ENCODE measurements around the gene SLC6A11. TPM values are rescaled to one million over a fixed set of nuclear protein-coding genes. Genes with fewer than 3 reads are reported as not detected.

The SLC6A11 gene
- total and polyA plus RNA-seq, 2 of the 8 experiments (the other 6 are each of a cell fraction or from before 2014, with no cell fraction given) = 0.78 to 1.5 TPM

DNA sequence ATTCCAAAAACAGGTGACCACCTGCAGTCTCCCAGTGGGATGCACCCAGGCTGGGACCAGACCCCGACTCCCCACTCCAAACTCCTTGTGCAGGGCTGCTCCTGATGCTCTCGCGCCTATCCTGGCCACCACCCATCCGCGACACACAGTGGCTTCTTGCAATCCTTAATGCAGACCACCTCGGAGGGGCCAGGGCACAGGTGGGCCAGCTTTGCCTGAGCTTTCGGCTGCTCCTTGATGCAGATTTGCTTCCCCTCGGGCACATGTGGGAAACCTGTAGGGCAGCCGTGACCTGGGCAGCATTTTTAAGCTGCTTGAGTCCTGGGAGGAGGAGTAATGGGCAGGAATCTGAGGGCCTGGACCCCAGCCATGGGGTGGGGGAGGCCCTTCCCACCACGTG lies 18.9 kb downstream of the SLC6A11 start (continued):
- TF ChIP-seq, protein P1, sequence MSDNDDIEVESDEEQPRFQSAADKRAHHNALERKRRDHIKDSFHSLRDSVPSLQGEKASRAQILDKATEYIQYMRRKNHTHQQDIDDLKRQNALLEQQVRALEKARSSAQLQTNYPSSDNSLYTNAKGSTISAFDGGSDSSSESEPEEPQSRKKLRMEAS (IDR thresholded peaks at IDR 0.05) = no peak
- TF ChIP-seq RAD21 (IDR thresholded peaks at IDR 0.05 in 1 of 2, conservative IDR thresholded peaks at IDR 0.05 in 1 of 2; ENCODE audit: low read depth in 2 of 2, low read length in 2 of 2) (no peak), POU5F1 (IDR thresholded peaks at IDR 0.05; ENCODE audit: low read depth, low read length) (no peak)

All from H1 (cell line).